Mesenchymal stem cell (in vitro differentiated cells and primary cell): ENCODE data around the gene OR1D5.

Experiments used
- DNase-seq: peaks from one replicate; pipeline ENCODE4 v3.0.0-alpha.2; 2013
- H2AFZ ChIP-seq: one replicate; pipeline ENCODE4 v1.6.1; 2013; ENCODE audit warnings: low read depth, mild to moderate bottlenecking, control low read depth, inconsistent platforms, low read length, moderate library complexity
- H2AK5ac ChIP-seq: 2 replicates; pipeline ENCODE4 v1.6.1; 2013; ENCODE audit warnings: low read length, moderate library complexity, mild to moderate bottlenecking, inconsistent platforms; ENCODE audit not compliant: severe bottlenecking
- H2BK120ac ChIP-seq: one replicate; pipeline ENCODE4 v1.6.1; 2013; ENCODE audit warnings: low read depth, mild to moderate bottlenecking, inconsistent platforms, low read length, moderate library complexity
- H2BK12ac ChIP-seq, 2 experiments: one replicate each; pipeline ENCODE4 v1.6.1; 2013; ENCODE audit warnings: inconsistent platforms in 2 of 2, low read length in 2 of 2, mild to moderate bottlenecking in 2 of 2, moderate library complexity in 2 of 2, control low read depth in 1 of 2
- H2BK15ac ChIP-seq: one replicate; pipeline ENCODE4 v1.6.1; 2013; ENCODE audit warnings: mild to moderate bottlenecking, low read depth, inconsistent platforms; ENCODE audit not compliant: poor library complexity, severe bottlenecking
- H2BK5ac ChIP-seq: 2 replicates; pipeline ENCODE4 v1.6.1; 2013; ENCODE audit warnings: low read depth, mild to moderate bottlenecking, low read length, control low read depth, inconsistent platforms; ENCODE audit not compliant: poor library complexity, severe bottlenecking
- H3K14ac ChIP-seq, 2 experiments: one replicate each; pipeline ENCODE4 v1.6.1; 2013; ENCODE audit warnings: inconsistent platforms in 2 of 2, low read length in 2 of 2, control low read depth in 1 of 2, mild to moderate bottlenecking in 1 of 2, moderate library complexity in 1 of 2
- H3K18ac ChIP-seq, 2 experiments: one replicate each; pipeline ENCODE4 v1.6.1; 2013; ENCODE audit warnings: inconsistent platforms in 2 of 2, low read length in 2 of 2, control low read depth in 1 of 2, low read depth in 1 of 2, mild to moderate bottlenecking in 1 of 2
- H3K23ac ChIP-seq, 2 experiments: one replicate each; pipeline ENCODE4 v1.6.1; 2013; ENCODE audit warnings: inconsistent platforms in 2 of 2, low read length in 2 of 2, mild to moderate bottlenecking in 2 of 2, moderate library complexity in 2 of 2, control low read depth in 1 of 2
- H3K27ac ChIP-seq: 2 replicates; pipeline ENCODE4 v1.5.1; 2013; ENCODE audit warnings: mild to moderate bottlenecking, moderate library complexity, low read length, control low read depth, inconsistent platforms; ENCODE audit not compliant: poor library complexity, severe bottlenecking
- H3K27me3 ChIP-seq, 2 experiments: 2 replicates each; pipeline versions ENCODE4 v1.6.1 to v1.7.0; 2013; ENCODE audit warnings: low read length in 2 of 2, mild to moderate bottlenecking in 2 of 2, moderate library complexity in 2 of 2, control low read depth in 1 of 2, inconsistent platforms in 1 of 2; ENCODE audit not compliant: control insufficient read depth in 1 of 2, insufficient read depth in 1 of 2
- H3K36me3 ChIP-seq, 2 experiments: 2 replicates each; pipeline versions ENCODE4 v1.6.1 to v1.7.0; 2013; ENCODE audit warnings: low read length in 2 of 2, control low read depth in 1 of 2, inconsistent platforms in 1 of 2, low read depth in 1 of 2, mild to moderate bottlenecking in 1 of 2; ENCODE audit not compliant: insufficient read depth in 2 of 2, control insufficient read depth in 1 of 2
- H3K4ac ChIP-seq, 2 experiments: one replicate each; pipeline ENCODE4 v1.6.1; 2013; ENCODE audit warnings: inconsistent platforms in 2 of 2, low read length in 2 of 2, mild to moderate bottlenecking in 2 of 2, moderate library complexity in 2 of 2, control low read depth in 1 of 2, low read depth in 1 of 2
- H3K4me1 ChIP-seq: 2 replicates; pipeline ENCODE4 v1.6.1; 2013; ENCODE audit warnings: low read depth, low read length, control low read depth; ENCODE audit not compliant: control insufficient read depth, insufficient read depth
- H3K4me2 ChIP-seq: 2 replicates; pipeline ENCODE4 v1.6.1; 2013; ENCODE audit warnings: low read length, mild to moderate bottlenecking, inconsistent platforms; ENCODE audit not compliant: poor library complexity, severe bottlenecking
- H3K4me3 ChIP-seq, 2 experiments: 2 replicates each; pipeline versions ENCODE4 v1.5.1 to v1.7.0; 2013; ENCODE audit warnings: low read length in 2 of 2, mild to moderate bottlenecking in 2 of 2, control low read depth in 1 of 2, low read depth in 1 of 2; ENCODE audit not compliant: insufficient read depth in 1 of 2
- H3K79me1 ChIP-seq: replicated peaks from 2 replicates; pipeline ENCODE4 v1.6.1; 2013; ENCODE audit warnings: mild to moderate bottlenecking, control low read depth, low read length, inconsistent platforms; ENCODE audit not compliant: poor library complexity, severe bottlenecking
- H3K9ac ChIP-seq: 2 replicates; pipeline ENCODE4 v1.7.0; 2013; ENCODE audit warnings: mild to moderate bottlenecking, low read length, moderate library complexity
- H3K9me3 ChIP-seq: 2 replicates; pipeline ENCODE4 v1.7.0; 2013; ENCODE audit warnings: mild to moderate bottlenecking, low read length; ENCODE audit not compliant: control insufficient read depth
- H4K8ac ChIP-seq: one replicate; pipeline ENCODE4 v1.6.1; 2013; ENCODE audit warnings: inconsistent platforms, mild to moderate bottlenecking, low read length, moderate library complexity
- H4K91ac ChIP-seq: one replicate; pipeline ENCODE4 v1.6.1; 2013; ENCODE audit warnings: mild to moderate bottlenecking, low read length, inconsistent platforms
- WGBS: methylation state at CpG from one replicate; pipeline ENCODE4 v1.1.7; 2013; ENCODE audit warnings: mixed read lengths; 5-methylcytosine and 5-hydroxymethylcytosine counted together

The OR1D5 gene

DNA sequence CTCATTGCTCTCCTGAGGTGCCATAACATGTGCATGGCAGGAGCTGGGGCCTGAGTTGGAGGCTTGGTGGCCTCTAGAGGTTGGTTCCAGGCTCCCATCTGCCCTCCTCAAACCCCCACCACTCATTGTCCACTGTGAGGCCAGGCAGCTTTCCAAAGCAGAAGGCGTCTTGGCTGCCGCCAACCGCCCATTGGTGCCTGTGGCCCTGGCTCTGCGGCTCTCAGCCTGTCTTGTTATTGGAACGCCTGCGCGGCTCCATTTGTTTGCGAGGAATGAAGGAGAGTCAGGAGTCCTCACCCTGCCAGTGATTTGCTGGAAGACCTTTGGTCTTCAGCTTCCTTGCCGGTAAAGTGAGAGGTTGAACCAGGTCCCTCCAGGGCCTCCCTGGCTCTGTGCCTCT is 43.6 kb downstream of the OR1D5 start:
- H3K4me1 ChIP-seq, result no peaks in the 10 kb centered on the region
- H4K8ac ChIP-seq, result no peak overlapping the region
- H3K79me1 ChIP-seq, result no peaks in the 10 kb centered on the region
- no peak overlapping the region for H2AFZ ChIP-seq
- DNase-seq, result no peak
- H4K91ac ChIP-seq, result no peak overlapping the region
- no peak overlapping the region for H3K14ac ChIP-seq
- no peak overlapping the region for H2BK15ac ChIP-seq
- H2BK120ac ChIP-seq, result no peak overlapping the region
- 73% methylated on average over 9 of the region's 9 CpGs for WGBS
- H3K27ac ChIP-seq, result no peak overlapping the region
- H2BK12ac ChIP-seq, result no peak overlapping the region
- peaks cover 5 to 16% of the 10 kb centered on the region in 2 experiments for H3K36me3 ChIP-seq
- no peak overlapping the region for H2BK5ac ChIP-seq
- H2AK5ac ChIP-seq, result no peak overlapping the region
- no peak overlapping the region for H3K4me3 ChIP-seq
- peaks cover 34% of the 10 kb centered on the region for H3K9me3 ChIP-seq
- peaks cover 0 to 15% of the 10 kb centered on the region in 2 experiments for H3K27me3 ChIP-seq
- H3K23ac ChIP-seq, result no peak overlapping the region
- no peak overlapping the region for H3K4ac ChIP-seq
- H3K18ac ChIP-seq, result no peak overlapping the region
- H3K9ac ChIP-seq, result no peak overlapping the region
- no peak overlapping the region for H3K4me2 ChIP-seq

DNA sequence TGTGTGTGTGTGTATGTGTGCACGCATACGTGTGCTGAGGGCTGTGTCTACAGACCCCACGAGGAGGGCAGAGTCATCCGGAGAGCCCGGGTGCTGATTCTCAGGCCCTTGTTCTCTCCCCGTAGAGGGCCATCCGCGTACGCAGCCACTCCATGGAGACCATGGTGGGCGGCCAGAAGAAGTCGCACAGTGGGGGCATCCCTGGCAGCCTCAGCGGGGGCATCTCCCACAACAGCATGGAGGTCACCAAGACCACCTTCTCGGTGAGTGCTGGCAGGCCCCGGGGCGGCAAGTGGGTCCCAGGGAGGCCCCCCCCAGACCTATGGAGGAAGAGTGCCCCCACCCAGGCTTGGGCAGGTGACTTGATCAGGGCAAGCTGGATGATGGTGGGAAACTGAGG is 45.5 kb downstream of the OR1D5 start:
- no peak overlapping the region for H3K9ac ChIP-seq
- no peak overlapping the region for H2BK12ac ChIP-seq
- no peaks in the 10 kb centered on the region for H3K79me1 ChIP-seq
- H3K9me3 ChIP-seq, result peaks cover 19% of the 10 kb centered on the region
- no peak overlapping the region for H2BK120ac ChIP-seq
- no peak overlapping the region for H2AK5ac ChIP-seq
- H3K18ac ChIP-seq, result no peak overlapping the region
- H4K91ac ChIP-seq, result no peak overlapping the region
- peaks cover 5 to 16% of the 10 kb centered on the region in 2 experiments for H3K36me3 ChIP-seq
- no peak overlapping the region for H3K27ac ChIP-seq
- H3K23ac ChIP-seq, result no peak overlapping the region
- no peak for DNase-seq
- no peak overlapping the region for H2BK15ac ChIP-seq
- H3K14ac ChIP-seq, result no peak overlapping the region
- no peak overlapping the region for H2AFZ ChIP-seq
- no peaks in the 10 kb centered on the region for H3K4me1 ChIP-seq
- H4K8ac ChIP-seq, result no peak overlapping the region
- H3K4me2 ChIP-seq, result no peak overlapping the region
- no peak overlapping the region for H3K4ac ChIP-seq
- WGBS, result 96% methylated on average over 15 of the region's 15 CpGs
- H2BK5ac ChIP-seq, result no peak overlapping the region
- peaks cover 0 to 15% of the 10 kb centered on the region in 2 experiments for H3K27me3 ChIP-seq
- H3K4me3 ChIP-seq, result no peak overlapping the region

DNA sequence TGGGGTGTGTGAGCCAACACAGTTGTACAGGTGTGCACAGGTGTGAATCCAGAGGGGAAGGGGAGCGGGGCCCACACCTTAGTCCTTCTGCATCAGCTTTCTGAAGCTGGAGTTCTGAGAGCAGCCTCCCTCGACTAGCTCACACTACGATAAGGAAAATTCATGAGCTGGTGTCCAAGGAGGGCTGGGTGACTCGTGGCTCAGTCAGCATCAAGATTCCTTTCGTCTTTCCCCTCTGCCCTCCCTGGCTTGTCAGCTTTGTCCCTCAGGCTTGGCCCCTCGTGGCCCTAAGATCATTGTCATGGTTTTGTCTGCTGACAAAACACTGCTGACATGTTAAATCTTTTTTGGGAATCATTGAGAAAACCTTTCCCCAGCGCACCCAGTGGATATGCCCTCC is 47.5 kb downstream of the OR1D5 start:
- no peak overlapping the region for H2AFZ ChIP-seq
- no peak overlapping the region for H3K14ac ChIP-seq
- H2BK5ac ChIP-seq, result no peak overlapping the region
- no peak overlapping the region for H3K4me2 ChIP-seq
- DNase-seq, result no peak
- no peak overlapping the region for H4K91ac ChIP-seq
- no peaks in the 10 kb centered on the region for H3K4me1 ChIP-seq
- H4K8ac ChIP-seq, result no peak overlapping the region
- no peak overlapping the region for H2BK12ac ChIP-seq
- no peak overlapping the region for H2BK120ac ChIP-seq
- no peak overlapping the region for H3K18ac ChIP-seq
- WGBS, result 47% methylated on average over 7 of the region's 7 CpGs
- H2BK15ac ChIP-seq, result no peak overlapping the region
- no peaks in the 10 kb centered on the region for H3K79me1 ChIP-seq
- H3K4ac ChIP-seq, result no peak overlapping the region
- peaks cover 0 to 19% of the 10 kb centered on the region in 2 experiments for H3K36me3 ChIP-seq
- no peak overlapping the region for H3K4me3 ChIP-seq
- peaks cover 5% of the 10 kb centered on the region for H3K9me3 ChIP-seq
- H3K23ac ChIP-seq, result no peak overlapping the region
- H2AK5ac ChIP-seq, result no peak overlapping the region
- peaks cover 0 to 15% of the 10 kb centered on the region in 2 experiments for H3K27me3 ChIP-seq
- H3K9ac ChIP-seq, result no peak overlapping the region
- no peak overlapping the region for H3K27ac ChIP-seq

DNA sequence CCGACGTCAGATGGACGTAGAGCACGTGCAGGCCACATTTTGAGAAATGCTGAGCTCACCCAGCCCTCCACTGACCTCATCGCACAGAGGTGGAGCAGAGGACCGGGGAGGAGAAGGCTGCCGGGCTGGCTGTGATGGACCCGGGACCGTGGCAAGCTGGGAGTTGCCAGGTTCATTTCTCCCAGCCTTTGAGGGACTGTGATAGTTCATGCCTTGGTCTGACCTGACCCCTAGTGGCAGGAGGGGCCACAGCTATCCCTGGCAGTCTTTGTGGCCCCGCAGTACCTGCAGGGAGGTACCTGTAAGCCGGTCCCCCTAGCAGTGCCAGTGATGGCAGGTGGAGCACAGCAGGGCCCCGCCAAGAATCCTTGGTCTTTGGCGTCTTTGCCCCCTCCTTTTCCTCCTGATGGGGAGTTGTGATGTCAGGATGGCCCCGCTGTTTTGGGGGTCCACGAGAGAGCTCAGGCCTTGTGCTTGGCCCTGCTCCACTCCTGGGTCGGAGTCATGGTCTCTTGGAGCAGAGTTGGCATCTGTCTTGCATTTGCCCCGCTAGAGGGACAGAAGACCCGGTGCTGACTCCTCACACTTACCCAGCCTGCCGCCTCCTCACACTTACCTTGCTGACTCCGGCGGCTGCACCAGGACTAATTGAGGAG is 50.4 kb downstream of the OR1D5 start:
- H3K4me3 ChIP-seq, result no peak overlapping the region
- H3K14ac ChIP-seq, result no peak overlapping the region
- H3K4me2 ChIP-seq, result no peak overlapping the region
- no peak overlapping the region for H2AFZ ChIP-seq
- H3K79me1 ChIP-seq, result no peaks in the 10 kb centered on the region
- no peaks in the 10 kb centered on the region for H3K4me1 ChIP-seq
- no peak overlapping the region for H3K18ac ChIP-seq
- no peak overlapping the region for H2BK120ac ChIP-seq
- peak overlapping the region; percentile 16 for H3K9ac ChIP-seq
- no peak overlapping the region for H3K27ac ChIP-seq
- H3K4ac ChIP-seq, result no peak overlapping the region
- no peak overlapping the region for H4K91ac ChIP-seq
- no peak overlapping the region for H2AK5ac ChIP-seq
- peak; percentile 43 for DNase-seq
- no peak overlapping the region for H4K8ac ChIP-seq
- H3K23ac ChIP-seq, result no peak overlapping the region
- peaks cover 0 to 20% of the 10 kb centered on the region in 2 experiments for H3K27me3 ChIP-seq
- H2BK15ac ChIP-seq, result no peak overlapping the region
- H3K36me3 ChIP-seq, result peaks cover 0 to 23% of the 10 kb centered on the region in 2 experiments
- H3K9me3 ChIP-seq, result no peaks in the 10 kb centered on the region
- WGBS, result 69% methylated on average over 19 of the region's 21 CpGs
- no peak overlapping the region for H2BK12ac ChIP-seq
- H2BK5ac ChIP-seq, result no peak overlapping the region
